Cardiac muscle cell (in vitro differentiated cells and primary cell): Measurements from ENCODE around the gene ADAM12. TPM values are rescaled to one million over a fixed set of nuclear protein-coding genes. Genes with fewer than 3 reads are reported as not detected.
A peak's percentile ranks its signal among the peaks of the same experiment; 100 is the strongest.

Experiments
- DNase-seq, 2 donors: peaks; one replicate each; pipeline versions ENCODE4 v3.0.0 to v3.0.0-alpha.2; 2010 to 2017; ENCODE audit warnings: low read depth in 1 of 2, low spot score in 1 of 2
- H3K27ac ChIP-seq: fragments of 200-600 bp; sonication (generic); 2 replicates; pipeline ENCODE4 v1.5.1; 2016
- H3K27me3 ChIP-seq: fragments of 200-600 bp; sonication (generic); 2 replicates; pipeline ENCODE4 v1.6.0; 2016; ENCODE audit warnings: control low read depth
- H3K36me3 ChIP-seq: fragments of 200-600 bp; sonication (generic); 2 replicates; pipeline ENCODE4 v1.5.1; 2016; ENCODE audit warnings: control low read depth
- H3K4me1 ChIP-seq: fragments of 200-600 bp; sonication (generic); 2 replicates; pipeline ENCODE4 v1.8.1; 2017; ENCODE audit warnings: low read depth, mild to moderate bottlenecking, mixed run types
- H3K4me3 ChIP-seq: fragments of 200-600 bp; sonication (generic); 2 replicates; pipeline ENCODE4 v1.5.1; 2016; ENCODE audit warnings: mild to moderate bottlenecking
- H3K9me3 ChIP-seq: fragments of 200-600 bp; sonication (generic); 2 replicates; pipeline ENCODE4 v1.5.1; 2017; ENCODE audit warnings: low read depth, mild to moderate bottlenecking, control low read depth
- CTCF ChIP-seq: IDR thresholded peaks from 2 replicates; pipeline ENCODE4 v1.5.1; 2012; ENCODE audit warnings: low read depth, mild to moderate bottlenecking, low read length
- polyA plus RNA-seq: library from polyadenylated mRNA; unstranded; fragments of >200 nt; fragmentation: Nextera tagmentation; extraction: Ambion mirVana; gene quantifications from 2 replicates; pipeline ENCODE4 v1.2.1, GENCODE V29; 2016
- total RNA-seq: library from RNA; depleted of rRNA; stranded (reverse); fragments of >200 nt; gene quantifications from 2 replicates; pipeline ENCODE4 v1.2.3, GENCODE V29; 2016

ADAM12 gene
- total and polyA plus RNA-seq, 2 experiments from 2014 or later = 0.18 to 1.1 TPM

DNA sequence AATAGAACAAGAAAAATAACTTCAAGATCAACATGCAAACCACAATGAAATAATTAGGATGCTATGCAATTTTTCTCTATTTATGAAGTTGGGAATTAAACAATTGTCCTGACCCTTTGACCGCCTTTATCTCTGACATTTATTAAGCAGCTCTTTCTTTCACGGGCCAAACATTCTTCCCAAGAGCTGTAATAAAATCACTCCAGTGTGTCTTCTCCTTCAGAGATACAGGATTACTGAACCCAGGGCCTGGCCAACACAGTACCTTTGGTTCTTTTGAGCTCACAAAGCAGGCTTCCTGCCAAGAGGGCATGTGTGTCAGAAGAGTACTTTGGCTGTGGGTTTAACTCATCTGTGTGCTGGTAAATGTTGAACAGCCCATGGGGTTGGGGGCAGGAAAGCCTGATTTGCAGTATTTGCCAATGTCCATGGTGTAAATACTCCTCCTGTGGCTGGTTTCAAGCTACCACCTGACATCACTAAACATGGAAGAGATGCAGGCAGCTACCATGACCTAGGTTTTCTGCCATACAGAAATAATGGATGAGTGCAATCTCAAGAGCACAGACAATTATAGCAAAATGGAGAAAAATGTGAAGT is 370.2 kb downstream of the ADAM12 start:
- peak in 1 of 2 donors; percentile 69 for DNase-seq
- Histone ChIP-seq H3K4me1 (no peaks in the 10 kb centered on the region), H3K27ac (no peak overlapping the region), H3K4me3 (no peak overlapping the region), H3K36me3 (no peaks in the 10 kb centered on the region), H3K27me3 (no peaks in the 10 kb centered on the region), H3K9me3 (no peaks in the 10 kb centered on the region)
- no peak for TF ChIP-seq CTCF

DNA sequence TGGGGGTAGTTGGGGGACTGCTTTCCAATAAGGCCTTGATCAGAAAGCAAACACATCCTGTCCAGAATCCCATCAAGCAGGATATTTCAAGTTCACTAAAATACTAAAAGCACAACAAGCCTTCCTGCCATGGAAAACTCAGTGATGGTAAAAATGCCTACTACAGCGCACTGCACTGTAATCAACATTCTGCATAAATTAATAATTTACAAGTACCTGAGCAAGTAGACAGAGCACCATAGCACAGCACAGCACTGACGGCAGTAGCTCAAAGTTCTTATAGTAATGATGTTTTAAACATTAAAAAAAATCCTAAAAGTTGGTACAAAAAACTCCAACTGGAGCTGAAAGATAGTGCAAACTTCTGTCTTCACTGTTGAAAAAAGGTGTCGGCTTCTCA is 371.4 kb downstream of the ADAM12 start:
- no peak overlapping the region for H3K27ac ChIP-seq
- no peaks in the 10 kb centered on the region for H3K4me1 ChIP-seq
- H3K36me3 ChIP-seq = no peaks in the 10 kb centered on the region
- no peak for TF ChIP-seq CTCF
- DNase-seq = no peak
- no peak overlapping the region for H3K4me3 ChIP-seq
- no peaks in the 10 kb centered on the region for H3K27me3 ChIP-seq
- no peaks in the 10 kb centered on the region for H3K9me3 ChIP-seq

DNA sequence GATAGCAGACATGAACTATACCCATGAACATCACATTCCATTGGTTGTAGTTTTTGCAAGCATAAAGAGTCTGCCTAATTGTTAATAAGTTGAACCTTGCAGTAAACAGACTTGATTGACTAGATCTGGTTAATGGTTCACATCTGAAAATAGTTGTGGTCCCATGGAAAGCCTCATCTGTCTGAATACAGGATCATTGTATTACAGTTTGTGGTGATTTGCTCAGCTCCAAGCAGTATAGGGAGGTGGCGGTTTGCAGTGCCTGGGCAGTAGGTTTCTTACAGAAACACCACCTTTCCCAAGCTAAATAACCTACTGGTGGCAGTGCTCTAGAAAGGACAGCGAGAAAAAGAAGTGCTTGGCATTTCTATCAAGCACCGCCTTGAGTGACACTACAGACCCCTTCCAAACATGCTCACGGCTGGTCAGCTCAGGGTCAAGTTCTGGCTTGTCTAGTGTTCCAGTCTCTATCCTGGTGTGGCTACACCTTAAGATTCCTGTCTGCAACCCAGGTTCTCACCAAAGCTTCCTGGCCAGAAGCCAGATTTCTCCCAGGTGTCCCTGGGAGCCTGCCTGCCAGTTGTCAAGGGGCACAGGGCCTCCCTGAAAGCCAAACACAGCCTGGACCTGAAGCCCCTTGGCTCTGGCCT is 372.0 kb downstream of the ADAM12 start:
- no peak for TF ChIP-seq CTCF
- H3K36me3 ChIP-seq = no peaks in the 10 kb centered on the region
- no peaks in the 10 kb centered on the region for H3K27me3 ChIP-seq
- H3K9me3 ChIP-seq = no peaks in the 10 kb centered on the region
- H3K27ac ChIP-seq = no peak overlapping the region
- peak in 1 of 2 donors; percentile 13 for DNase-seq
- H3K4me1 ChIP-seq = no peaks in the 10 kb centered on the region
- H3K4me3 ChIP-seq = no peak overlapping the region

GRCh38 chr10:126015413-126015812 is 372.9 kb downstream of the ADAM12 start:
- H3K4me3 ChIP-seq = no peak overlapping the region
- no peaks in the 10 kb centered on the region for H3K4me1 ChIP-seq
- no peak for TF ChIP-seq CTCF
- no peaks in the 10 kb centered on the region for H3K9me3 ChIP-seq
- H3K27ac ChIP-seq = no peak overlapping the region
- H3K36me3 ChIP-seq = no peaks in the 10 kb centered on the region
- no peak for DNase-seq
- H3K27me3 ChIP-seq = no peaks in the 10 kb centered on the region

DNA sequence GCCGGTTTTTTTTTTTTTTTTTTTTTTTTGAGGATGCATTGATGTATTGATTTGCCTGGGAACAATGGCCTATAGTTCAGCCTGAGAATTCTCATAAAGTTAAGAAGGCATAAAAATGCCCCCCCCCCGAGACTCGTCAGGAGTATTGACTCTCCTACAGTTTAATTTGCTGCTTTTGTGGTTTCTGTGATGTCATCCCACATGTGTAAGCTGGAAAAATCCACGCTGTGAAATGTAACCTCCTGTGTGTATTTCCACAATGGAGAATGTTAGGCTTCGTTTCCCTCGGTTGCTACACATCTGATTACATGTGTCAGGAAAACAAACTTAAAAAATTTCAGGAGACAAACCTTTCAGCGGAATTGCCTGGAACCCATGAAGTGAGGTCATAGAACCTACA is 374.0 kb downstream of the ADAM12 start:
- Histone ChIP-seq H3K36me3 (no peaks in the 10 kb centered on the region), H3K27ac (no peak overlapping the region), H3K27me3 (no peaks in the 10 kb centered on the region), H3K9me3 (no peaks in the 10 kb centered on the region), H3K4me3 (no peak overlapping the region), H3K4me1 (no peaks in the 10 kb centered on the region)
- DNase-seq = peak in 1 of 2 donors; percentile 50
- no peak for TF ChIP-seq CTCF
